OCI-LY3 (cell line): ENCODE measurements around the gene ZNF608.

Source experiments
- EZH2phosphoT487 ChIP-seq: fragments of 200-600 bp; shearing (Covaris generic); IDR thresholded peaks from 2 replicates; pipeline ENCODE4 v1.6.1; 2018; ENCODE audit warnings: antibody characterized with exemption, mixed run types, low read depth
- TF ChIP-seq, protein P1 (sequence below): fragments of 200-600, 300-600 bp; sonication (generic); IDR thresholded peaks from 2 replicates; pipeline ENCODE4 v1.5.1; 2014; ENCODE audit warnings: antibody characterized with exemption, low read length, low read depth

DNA sequence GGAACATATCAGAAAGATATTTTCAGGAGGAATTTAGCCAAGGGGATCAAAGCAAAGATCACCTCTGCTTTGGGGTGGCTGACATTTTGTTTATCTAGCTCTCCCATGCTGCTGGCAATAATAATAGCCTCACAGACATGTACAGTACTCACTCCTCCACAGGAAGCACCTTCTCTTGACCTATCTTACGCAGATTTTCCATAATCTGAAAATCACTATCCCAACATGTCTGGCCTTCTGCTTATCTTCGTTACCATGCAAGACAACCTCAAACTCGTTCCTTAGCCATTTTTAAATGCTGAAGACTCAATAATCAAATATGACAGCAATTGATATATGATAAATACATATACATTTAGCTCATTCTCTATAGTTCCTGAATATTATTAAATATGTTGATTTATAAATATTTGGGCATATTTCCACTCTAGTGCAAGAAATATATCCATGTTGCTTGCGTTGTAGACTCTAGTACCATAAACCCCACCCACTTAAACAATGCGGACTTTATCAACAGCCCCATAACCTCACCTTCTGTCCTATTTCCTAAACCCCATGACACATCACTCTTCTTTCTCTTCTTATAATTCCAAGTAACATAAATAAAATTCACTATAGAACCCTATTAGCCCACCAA, 18.0 kb downstream of the ZNF608 start:
- TF ChIP-seq, protein P1, sequence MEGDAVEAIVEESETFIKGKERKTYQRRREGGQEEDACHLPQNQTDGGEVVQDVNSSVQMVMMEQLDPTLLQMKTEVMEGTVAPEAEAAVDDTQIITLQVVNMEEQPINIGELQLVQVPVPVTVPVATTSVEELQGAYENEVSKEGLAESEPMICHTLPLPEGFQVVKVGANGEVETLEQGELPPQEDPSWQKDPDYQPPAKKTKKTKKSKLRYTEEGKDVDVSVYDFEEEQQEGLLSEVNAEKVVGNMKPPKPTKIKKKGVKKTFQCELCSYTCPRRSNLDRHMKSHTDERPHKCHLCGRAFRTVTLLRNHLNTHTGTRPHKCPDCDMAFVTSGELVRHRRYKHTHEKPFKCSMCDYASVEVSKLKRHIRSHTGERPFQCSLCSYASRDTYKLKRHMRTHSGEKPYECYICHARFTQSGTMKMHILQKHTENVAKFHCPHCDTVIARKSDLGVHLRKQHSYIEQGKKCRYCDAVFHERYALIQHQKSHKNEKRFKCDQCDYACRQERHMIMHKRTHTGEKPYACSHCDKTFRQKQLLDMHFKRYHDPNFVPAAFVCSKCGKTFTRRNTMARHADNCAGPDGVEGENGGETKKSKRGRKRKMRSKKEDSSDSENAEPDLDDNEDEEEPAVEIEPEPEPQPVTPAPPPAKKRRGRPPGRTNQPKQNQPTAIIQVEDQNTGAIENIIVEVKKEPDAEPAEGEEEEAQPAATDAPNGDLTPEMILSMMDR, result no peak
- TF ChIP-seq EZH2phosphoT487, result no peak
